Measurements from ENCODE around the gene C18orf63. TPM values are rescaled to one million over a fixed set of nuclear protein-coding genes. Genes with fewer than 3 reads are reported as not detected.

Gene C18orf63
- total and polyA plus RNA-seq, 2 donors (not counting 3 experiments of a cell fraction or from before 2014, with no cell fraction given): not detected

GRCh38 chr18:74402806-74403433 is 87.3 kb downstream of the C18orf63 start:
- no peak for DNase-seq (ENCODE audit: low read depth, low spot score)
- intact Hi-C loops (cut with micrococcal nuclease) (loop anchor here (10.0 kb wide), 1 partner anchor 62 kb away; no protein-coding TSS in a partner anchor), dilution Hi-C loops (cut with MboI; ENCODE audit: extremely low pct_ligation_motif_present, low sequenced_read_pairs) (no loop called here)
- Histone ChIP-seq H3K4me2 (ENCODE audit: insufficient read depth, low read length) (no peak overlapping the region), H3K79me2 (ENCODE audit: control insufficient read depth, insufficient read depth, low read length) (no peaks in the 10 kb centered on the region), H3K36me3 (ENCODE audit: control insufficient read depth in 2 of 2, extremely low read depth in 1 of 2, insufficient read depth in 2 of 2, low read length in 2 of 2) (no peaks in the 10 kb centered on the region), H3K4me1 (ENCODE audit: control insufficient read depth, extremely low read depth, insufficient read depth, low read length) (no peaks in the 10 kb centered on the region), H3K9me1 (replicated peaks; ENCODE audit: control insufficient read depth, extremely low read depth, insufficient read depth, low read length) (no peaks in the 10 kb centered on the region), H2AFZ (ENCODE audit: low read depth, low read length) (no peak overlapping the region), H4K20me1 (replicated peaks; ENCODE audit: control insufficient read depth, extremely low read depth, insufficient read depth, low read length) (no peaks in the 10 kb centered on the region), H3K9me3 (replicated peaks; ENCODE audit: control insufficient read depth, insufficient read depth, low read length) (no peaks in the 10 kb centered on the region), H3K27ac (ENCODE audit: insufficient read depth, low read depth, low read length) (no peak overlapping the region), H3K27me3 (ENCODE audit: control insufficient read depth in 2 of 2, insufficient read depth in 2 of 2, low read length in 2 of 2) (no peaks in the 10 kb centered on the region), H3K4me3 (replicated peaks in 1 of 3; ENCODE audit: insufficient read depth in 1 of 3, low read depth in 1 of 3, low read length in 3 of 3) (no peak overlapping the region), H3K9ac (replicated peaks; ENCODE audit: extremely low read depth, insufficient read depth, low read length) (no peak overlapping the region)
- POLR2A ChIA-PET: no interaction called here
- TF ChIP-seq GATA2 (IDR thresholded peaks at IDR 0.05; ENCODE audit: insufficient read depth, insufficient read length, low read depth, low read length) (no peak), EZH2 (IDR thresholded peaks at IDR 0.05; ENCODE audit: borderline replicate concordance, low read depth, low read length, severe bottlenecking) (no peak), POLR2A (IDR thresholded peaks at IDR 0.05; ENCODE audit: low read depth, low read length) (no peak), JUN (IDR thresholded peaks at IDR 0.05; ENCODE audit: borderline replicate concordance, insufficient read depth, insufficient read length, low read depth) (no peak), FOS (IDR thresholded peaks at IDR 0.05; ENCODE audit: borderline replicate concordance, insufficient read depth, low read length) (no peak), CTCF (IDR thresholded peaks at IDR 0.05; ENCODE audit: extremely low read depth in 1 of 2, insufficient read depth in 1 of 2, low read depth in 1 of 2, low read length in 2 of 2) (no peak), MYC (IDR thresholded peaks at IDR 0.05; ENCODE audit: low read depth, low read length) (no peak), MAX (IDR thresholded peaks at IDR 0.05; ENCODE audit: insufficient read depth, insufficient read length) (no peak), POLR2AphosphoS5 (IDR thresholded peaks at IDR 0.05; ENCODE audit: insufficient read depth, low read depth, low read length) (no peak)
- CTCF ChIA-PET: interaction anchor here (0.9 kb wide), 1 partner anchor 50 kb away, joined by 3 read pairs; no protein-coding TSS in a partner anchor
- no peak for FAIRE-seq
- no TSS peak for BruUV-seq (replicated peaks)

Measured in endothelial cell of umbilical vein (primary cell).